NCI-H2196 (cell line): ENCODE results near the gene GABPA.
"Not testable (repeated sequence)": the region's sequence is repeated elsewhere in the genome, so short reads cannot be mapped to it uniquely, and the experiment has no call there.

Experiments
- DNase-seq: peaks from one replicate; lab custom pipeline; 2025; ENCODE audit not compliant: unreplicated experiment; lab: John Stamatoyannopoulos, UW

GABPA gene

DNA sequence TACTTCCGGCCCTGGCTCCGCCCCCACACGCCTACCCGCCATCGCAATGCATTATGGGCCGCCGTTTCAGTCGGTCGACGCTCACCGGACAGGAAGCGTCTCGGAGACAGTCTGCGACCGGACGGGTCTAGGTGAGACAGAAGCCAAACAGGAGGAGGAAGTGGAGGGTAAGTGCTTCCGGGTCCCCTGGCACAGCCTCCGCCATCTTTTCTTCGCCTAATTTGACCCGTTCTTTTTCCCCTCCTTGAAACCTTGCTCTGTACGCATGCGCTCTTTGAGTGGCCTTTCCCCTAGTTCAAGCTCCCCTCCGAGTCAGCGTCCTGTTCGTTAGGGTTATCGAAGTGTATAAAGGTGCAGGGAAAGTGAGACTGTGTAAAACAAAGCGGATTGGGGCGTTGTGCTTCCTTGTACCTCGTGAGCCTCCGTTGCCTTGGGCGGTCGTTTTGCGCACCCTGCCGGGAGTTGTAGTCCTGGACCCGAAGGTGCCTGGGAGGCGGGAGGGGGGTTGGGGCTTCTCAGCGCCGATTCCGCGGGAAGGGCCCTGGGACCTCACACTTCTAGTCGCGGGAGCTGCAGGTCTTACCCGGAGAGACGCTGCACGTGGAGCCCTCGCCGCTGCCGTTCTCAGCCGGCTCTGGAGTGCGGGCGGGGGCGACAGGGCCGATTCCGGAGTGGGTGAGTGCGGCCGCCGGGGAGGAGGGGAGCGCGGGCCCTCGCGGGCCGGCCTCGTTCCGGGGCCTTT is at the start of gene GABPA, which contains the start of gene ATP5PF:
GABPA (plus strand) TSS at position 69 of the 742 bp plus-strand sequence. CDS start 6,627 bp downstream, outside the sequence.
ATP5PF (minus strand) TSS at position 1 of the 742 bp plus-strand sequence. CDS start 5,110 bp downstream, outside the sequence.
- peak; percentile 95 for DNase-seq

DNA sequence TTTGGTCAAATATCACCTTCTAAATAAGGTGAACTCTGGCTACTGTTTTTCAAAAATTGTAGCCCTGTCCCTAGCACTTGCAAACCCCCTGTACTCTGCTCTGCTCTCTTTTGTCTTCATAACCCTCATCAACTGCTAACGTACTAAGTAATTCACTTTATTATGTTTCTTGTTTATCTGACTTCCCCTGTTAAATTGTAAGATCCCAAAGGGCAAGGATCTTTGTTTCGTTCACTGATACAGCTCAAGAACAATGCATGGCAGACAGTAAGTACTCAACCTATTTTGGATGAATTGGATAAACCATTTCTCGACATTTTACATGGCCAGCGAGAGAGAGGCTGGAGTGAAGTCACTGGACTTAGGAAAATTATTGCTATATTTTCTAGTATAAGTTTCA is 47.0 kb upstream of the GABPA start:
- no peak for DNase-seq

DNA sequence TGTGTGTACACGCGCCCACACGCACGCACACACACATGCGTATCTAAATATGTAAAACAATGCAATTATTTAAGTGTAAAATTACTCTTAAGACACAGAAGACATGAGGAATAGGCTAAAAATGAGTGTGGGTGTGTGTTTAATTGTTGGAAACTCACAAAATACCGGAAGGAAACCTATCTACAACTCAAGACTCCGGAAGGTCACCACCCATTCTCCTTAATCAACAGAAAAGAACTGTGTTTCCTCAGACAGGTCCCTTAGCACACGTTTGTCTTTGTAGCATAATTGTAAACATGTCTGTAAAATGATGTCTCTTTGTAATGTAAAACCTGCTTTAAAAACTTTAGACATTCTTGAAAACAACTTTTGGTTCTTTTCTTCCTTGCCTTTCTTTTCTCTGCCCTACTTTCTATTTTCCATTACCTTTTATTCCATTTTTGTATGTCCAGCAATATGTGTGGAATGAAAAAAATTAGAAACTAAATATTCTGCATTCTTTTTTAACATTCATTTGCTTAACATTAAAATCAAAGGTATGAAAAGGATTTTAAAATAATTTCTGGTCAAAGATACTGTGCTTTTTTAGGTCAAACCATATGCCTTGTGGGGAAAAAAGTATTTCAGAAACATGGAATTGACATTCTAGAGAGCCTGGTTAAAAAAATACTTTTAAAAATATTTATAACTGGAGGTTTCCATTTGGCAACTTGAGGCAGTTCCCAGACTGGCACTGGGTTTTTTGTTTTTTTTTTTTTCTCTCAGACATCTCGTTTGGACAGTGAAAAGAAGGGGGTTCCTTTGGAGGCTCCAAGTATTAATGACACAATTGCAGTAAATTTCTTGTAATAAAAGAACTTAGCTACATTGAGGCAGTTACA is 46.3 kb upstream of the GABPA start:
- no peak for DNase-seq

DNA sequence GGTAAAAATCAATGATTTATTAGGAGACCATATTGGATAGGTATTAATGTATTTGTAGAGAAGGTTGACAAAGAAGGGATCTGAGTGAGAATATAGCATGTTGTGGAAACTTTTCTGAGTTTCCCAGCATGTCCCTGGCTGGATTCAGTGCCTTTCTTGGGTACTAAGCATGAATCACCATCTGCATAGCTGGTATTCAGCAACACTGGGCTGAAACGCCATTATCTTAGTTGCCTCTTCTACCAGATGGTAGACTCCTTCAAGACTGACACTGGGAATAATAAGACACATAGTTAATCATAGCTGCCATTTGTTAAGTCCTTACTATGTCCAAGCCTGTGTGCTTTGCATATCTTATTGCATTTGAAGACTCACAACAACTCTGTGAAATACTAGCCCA is 45.5 kb upstream of the GABPA start:
- no peak for DNase-seq

DNA sequence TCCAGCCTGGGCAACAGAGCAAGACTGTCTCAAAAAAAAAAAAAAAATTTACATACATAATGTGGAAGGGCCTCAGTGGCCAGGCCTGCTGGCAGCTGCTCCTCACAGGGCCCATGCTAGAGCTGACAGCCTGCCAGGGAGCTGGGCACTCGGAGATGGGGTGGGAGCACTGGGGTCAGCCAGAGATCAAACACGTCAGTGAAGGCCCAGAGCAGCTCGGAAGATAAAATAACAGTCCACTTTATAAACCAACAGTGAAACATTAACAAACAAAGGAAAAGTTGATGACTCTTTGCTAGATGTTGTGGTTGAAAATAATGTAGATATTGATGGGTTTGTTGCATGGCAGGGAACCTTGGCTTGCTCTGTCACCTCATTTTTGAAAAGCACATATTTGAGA is 42.8 kb upstream of the GABPA start:
- DNase-seq: no peak

DNA sequence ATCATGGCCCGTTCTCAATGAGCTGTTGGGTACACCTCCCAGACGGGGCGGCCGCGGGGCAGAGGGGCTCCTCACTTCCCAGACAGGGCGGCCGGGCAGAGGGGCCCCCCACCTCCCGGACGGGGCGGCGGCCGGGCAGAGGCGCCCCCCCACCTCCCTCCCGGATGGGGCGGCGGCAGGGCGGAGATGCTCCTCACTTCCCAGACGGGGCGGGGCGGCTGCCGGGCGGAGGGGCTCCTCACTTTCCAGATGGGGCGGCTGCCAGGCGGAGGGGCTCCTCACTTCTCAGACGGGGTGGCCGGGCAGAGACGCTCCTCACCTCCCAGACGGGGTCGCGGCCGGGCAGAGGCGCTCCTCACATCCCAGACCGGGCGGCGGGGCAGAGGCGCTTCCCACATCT is 39.3 kb upstream of the GABPA start:
- not testable (repeated sequence) for DNase-seq

DNA sequence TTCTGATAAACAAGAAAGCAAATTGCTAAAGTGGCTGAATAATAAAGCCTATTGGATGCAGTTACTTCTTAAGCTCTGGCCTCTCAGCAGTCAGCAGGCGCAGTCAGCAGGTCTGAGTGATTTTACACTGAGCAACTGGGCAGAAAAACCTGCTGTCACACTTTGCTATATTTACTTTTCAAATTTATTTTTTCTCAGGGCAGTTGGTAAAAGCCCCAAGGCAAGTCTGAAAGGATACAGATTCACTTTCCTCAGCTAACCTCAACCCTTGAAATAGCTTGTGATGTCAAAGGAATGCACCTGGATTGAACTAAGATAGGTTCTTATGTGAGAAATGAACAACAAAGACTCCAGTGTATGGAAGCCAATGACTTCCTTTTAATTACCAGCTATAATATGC is 34.0 kb upstream of the GABPA start:
- no peak for DNase-seq

DNA sequence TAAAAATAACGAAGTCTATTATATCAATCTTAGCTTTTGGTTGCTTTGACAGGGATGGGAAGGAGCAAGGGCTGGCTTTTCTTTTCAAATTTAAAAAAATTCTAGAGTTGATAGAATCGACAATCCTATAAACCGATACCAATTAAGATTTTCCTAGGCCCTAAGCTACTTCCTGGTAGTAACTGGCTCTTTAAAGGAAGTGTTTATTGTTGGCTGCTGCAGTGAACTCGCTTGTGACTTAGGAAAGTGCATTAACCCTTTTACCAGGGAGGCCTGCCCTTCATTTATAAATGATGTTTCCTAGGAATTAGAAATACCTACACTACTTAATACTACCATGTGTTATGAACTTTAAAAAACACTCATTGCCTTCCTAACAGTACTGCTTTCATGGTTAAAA is 33.2 kb upstream of the GABPA start:
- no peak for DNase-seq

DNA sequence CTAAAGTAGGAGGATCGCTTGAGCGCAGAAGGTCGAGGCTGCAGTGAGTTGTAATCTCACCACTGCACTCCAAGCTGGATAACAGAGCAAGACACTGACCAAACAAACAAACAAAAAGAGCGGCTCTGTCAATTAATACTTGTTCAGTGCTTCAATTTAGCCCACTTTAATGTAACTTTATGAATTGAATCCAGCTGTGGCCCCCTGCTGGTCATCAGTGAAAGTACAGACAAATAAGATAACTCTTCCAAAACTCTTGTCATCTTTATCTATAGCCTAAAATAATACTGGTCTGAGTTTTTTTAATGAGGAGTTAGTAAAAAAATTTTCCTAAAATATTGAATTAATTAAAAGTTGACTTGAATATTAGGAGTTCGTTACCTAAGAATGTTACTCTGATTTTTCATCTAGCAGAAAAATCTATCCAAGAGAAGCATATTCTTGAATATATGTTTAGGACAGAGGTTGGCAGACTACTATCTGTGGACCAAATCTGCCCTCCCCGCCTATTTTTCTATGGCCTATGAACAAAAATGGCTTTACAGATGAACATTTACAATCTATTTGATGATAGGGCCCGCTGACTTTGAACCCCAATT is 26.2 kb upstream of the GABPA start:
- DNase-seq: peak; percentile 46

DNA sequence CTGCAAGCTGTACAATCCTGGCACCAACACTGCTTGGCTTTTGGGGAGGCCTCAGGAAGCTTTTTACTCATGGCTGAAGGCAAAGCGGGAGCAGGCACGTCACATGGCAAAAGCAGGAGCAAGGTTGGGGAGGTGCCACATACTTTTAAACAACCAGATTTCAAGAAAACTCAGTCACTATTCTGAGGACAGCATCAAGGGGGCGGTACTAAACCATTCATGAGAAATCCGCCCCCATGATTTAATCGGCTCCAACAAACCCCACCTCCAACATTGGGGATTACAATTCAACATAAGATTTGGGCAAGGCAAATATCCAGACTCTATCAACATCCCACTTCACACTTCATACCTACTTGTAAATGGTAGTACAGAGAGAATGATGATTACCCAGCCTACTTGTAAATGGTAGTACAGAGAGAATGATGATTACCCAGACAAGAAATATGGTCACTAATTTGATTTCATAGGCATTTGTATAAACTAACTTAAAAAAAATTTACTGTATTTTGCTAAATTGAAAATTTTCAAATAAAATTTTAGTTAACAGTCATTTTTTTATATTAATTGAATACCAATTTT is 25.0 kb upstream of the GABPA start:
- no peak for DNase-seq

DNA sequence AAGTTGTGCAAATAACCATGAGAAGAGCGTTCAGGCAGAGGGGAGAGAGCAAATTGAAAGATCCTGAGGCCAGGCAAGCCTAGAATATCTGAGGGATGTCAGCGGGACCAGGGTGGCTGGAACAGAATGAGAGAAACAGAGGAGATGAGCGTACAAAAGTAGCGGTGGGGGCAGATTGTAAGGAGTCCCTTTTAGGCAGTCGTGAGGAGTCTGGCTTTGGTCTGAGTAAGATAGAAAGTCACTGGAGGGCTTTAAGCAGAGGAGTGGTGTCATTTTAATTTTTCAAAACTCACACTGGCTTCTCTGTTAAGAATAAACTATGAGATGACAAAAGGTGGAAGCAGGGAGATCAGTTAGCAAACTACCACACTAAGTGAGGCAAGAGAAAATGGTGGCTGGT is 24.2 kb upstream of the GABPA start:
- DNase-seq: no peak

DNA sequence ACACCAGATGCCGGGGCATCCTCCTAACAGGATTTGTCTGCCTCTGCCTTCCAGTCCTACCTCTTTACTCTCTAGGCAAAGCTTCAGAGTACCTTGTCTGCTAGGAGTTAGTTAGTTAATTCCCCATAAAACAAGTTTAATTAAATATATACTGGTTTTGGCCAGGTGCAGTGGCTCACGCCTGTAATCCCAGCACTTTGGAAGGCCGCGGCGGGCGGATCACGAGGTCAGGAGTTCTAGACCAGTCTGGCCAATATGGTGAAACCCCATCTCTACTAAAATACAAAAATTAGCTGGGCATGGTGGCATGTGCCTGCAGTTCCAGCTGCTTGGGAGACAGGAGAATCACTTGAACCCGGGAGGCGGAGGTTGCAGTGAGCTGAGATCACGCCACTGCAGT is 20.7 kb upstream of the GABPA start:
- not testable (repeated sequence) for DNase-seq

DNA sequence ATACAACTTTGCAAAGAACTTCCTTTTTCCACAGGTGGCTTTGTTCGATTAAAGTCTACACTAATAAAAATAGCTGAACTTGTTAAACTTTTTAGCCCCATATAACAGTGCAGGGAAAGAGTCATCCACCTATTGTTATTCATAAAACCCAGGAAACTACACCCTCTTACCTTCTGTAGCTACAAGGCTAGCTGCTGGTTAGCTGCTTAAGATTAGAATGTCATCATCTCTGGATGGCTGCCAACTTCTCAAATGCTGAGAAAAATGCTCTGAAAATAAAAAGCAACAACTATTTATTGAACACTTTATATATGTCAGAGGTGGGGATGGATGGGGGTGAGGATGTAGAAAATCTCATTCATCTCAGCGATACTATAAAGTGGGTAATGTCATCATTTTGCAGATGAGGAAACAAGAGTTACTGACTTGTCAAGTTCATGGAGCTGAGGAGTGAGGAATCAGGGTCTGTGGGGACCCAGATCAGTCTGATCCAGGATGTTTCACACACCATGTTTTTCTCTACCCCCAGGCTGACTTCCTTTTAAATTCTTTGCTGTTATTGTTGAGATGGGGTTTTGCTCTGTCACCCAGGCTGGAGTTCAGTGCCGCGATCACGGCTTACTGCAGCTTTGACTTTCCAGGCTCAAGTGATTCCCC is 17.2 kb upstream of the GABPA start:
- DNase-seq: no peak

DNA sequence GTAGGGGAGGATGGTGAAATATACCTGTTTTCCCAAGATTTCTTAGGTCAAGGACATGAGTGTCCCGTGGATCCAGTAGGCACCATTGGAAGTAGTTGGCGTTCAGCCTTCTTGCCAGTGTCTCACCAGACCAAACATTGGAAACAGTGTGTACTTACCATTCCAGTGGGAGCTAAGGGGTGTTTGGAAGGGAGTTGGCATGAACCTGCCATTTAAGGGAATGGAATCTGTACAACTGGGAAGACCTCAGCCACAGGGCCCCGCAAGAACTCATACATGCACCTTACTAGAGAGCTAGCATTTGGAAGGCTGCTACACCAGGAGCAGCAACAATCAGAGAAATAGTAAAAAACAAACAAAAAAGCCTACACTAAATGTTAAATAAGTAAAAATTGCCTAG is 12.8 kb upstream of the GABPA start:
- no peak for DNase-seq

DNA sequence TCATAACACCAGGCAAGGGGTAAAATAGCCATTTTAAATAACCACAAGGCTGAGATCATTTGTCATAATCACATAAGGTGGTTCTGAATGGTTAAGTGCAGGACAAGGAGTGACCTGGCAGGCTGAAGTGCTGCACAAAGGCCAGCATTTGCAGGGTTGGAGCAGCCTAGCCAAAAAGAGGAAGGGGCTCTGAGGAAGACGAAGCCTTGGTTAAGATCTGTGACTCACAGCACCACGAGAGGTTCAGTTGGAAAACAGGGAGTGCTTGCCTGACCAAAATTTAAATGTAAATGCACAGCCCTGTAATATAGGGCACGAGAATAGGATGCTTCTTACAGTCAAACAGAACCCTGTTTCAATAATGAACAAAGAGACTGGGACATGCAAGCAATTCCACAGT is 12.1 kb upstream of the GABPA start:
- no peak for DNase-seq

DNA sequence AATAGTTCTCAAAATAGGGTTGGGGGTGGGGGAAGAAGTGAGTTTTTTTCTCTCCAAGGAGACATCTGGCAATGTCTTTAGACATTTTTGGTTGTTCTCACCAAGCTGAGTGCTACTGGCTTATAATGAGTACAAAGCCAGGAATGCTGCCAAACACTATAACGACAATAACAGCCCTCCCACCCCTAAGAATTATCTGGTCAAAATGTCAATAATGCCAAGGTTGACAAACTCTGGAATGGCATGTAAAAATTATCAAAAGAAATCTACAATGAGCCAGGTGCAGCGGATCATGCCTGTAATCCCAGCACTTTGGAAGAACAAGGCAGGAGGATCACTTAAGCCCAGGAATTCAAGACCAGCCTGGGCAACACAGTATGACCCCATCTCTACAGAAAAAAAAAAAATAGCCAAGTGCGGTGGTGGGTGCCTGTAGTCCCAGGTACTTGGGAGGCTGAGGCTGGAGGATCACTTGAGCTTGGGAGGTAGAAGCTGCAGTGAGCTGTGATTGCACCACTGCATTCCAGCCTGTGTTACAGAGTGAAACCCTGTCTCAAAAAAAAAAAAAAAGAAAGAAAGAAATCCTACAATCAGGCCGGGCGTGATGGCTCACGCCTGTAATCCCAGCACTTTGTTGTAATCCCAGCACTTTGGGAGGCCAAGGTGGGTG is 2.5 kb upstream of the GABPA start:
- DNase-seq: no peak

DNA sequence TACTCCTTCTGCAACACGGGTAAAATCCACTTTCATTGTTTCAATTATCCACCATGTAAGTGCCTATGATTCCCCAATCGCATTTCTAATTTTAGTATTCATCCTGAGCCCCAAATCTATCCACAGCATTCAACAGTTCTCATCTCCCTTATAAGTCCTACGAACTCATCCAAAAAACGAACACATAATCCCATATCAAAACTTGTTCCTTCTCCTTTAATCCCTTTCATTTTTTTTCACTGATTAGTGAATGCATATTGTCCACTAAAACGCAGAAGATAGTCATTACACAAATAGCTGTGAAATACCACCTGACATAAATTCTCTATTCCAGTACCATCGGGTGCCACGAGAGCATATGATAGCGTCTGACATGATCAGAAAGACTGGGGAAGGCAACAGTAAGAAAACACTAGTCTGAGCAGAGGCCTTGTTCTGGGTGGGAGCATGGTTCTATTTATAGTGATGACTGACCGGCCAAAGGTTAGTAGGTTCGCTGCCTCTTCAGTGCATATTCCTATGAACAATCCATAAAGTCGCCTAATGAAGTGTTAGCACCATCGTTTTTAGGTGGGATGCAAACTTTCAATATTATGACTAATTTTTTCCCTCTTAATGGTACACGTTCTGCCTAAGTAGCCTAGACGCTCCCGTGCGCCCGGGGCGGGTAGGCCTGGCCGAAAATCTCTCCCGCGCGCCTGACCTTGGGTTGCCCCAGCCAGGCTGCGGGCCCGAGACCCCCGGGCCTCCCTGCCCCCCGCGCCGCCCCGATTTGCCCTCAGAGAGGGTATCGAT is 716 bp upstream of the GABPA start:
- DNase-seq: no peak

DNA sequence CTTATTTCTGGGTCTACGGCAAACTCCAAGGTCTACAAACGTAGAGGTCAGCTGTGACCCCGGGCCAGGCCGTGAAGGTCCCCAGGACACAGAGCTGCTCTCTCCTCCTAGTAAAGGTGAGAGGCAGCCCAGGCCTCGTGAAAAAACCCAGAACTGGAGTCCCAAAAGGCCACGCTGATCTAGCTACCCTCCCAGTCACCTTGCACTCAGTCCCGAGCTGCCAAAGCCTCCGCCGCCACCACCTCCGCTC is 193 bp upstream of the GABPA start:
- DNase-seq: no peak

DNA sequence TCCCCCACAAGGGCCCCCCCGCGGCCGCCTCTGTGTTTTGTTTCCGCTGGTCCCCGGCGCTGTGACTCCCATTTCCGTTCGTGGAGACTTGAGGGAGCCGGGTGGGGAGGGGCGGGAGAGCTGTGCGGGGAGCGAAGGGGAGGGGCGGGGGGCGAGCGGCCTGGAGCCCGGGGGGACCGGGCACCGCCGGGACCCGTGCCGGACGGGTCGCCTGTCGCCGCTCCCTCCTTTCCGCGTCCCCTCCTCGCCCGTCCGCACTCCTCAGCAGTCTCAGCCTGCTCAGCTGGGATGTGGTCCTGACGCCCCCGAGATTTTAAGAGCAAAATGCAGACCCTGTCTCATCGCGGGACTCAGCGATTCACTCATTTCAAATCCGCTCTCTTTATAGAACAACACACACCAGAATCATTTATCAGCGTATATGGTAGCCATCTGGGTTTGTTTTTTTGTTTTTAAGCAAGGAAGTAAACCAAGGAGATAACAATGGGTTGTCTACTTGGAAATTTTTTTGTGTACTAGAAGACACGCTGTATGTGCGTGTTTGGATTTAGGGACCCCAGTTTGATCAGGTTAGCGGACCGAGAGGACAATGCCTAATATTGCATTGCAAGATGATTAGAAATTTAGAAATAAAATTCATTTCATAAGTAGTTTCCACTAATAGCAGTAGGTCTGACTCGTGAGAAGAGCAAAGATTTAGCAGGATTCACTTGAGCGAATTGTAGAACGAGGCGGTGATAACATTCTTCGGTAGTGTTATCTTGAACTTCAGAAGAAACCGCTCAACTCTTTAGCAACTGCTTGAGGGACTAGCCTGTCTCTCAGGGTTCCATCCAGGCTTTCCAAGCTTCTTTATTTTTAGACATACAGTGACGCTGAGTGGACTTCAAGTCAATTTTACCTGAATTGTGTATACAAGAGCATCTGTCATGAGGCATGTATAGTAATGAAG is 1.1 kb downstream of the GABPA start:
- peak; percentile 74 for DNase-seq
